HG03175 (cell line): ENCODE results near the gene NADK2.

Source experiments
- ATAC-seq: cut with Tn5 transposase; IDR thresholded peaks from one replicate; pipeline ENCODE4 v1.9.1; 2021; ENCODE audit warnings: mild to moderate bottlenecking, moderate library complexity; ENCODE audit not compliant: unreplicated experiment

Gene NADK2

GRCh38 chr5:36168737-36169136 lies 73.0 kb downstream of the NADK2 start:
- ATAC-seq: no peak

GRCh38 chr5:36164461-36164860 lies 77.3 kb downstream of the NADK2 start:
- no peak for ATAC-seq

GRCh38 chr5:36162810-36163486 lies 78.8 kb downstream of the NADK2 start:
- no peak for ATAC-seq

- ATAC-seq: no peak
Measured at GRCh38 chr5:36161361-36161760, 80.4 kb downstream of the NADK2 start.

GRCh38 chr5:36160617-36161016 lies 81.1 kb downstream of the NADK2 start:
- ATAC-seq: no peak

- no peak for ATAC-seq
Measured at GRCh38 chr5:36158144-36158543, 83.6 kb downstream of the NADK2 start.

- ATAC-seq: no peak
Measured at GRCh38 chr5:36156619-36157018, 85.1 kb downstream of the NADK2 start.

GRCh38 chr5:36156121-36156601 lies 85.6 kb downstream of the NADK2 start:
- no peak for ATAC-seq

- no peak for ATAC-seq
Measured at GRCh38 chr5:36155291-36155690, 86.4 kb downstream of the NADK2 start.

- ATAC-seq: no peak
Measured at GRCh38 chr5:36153726-36154125, 88.0 kb downstream of the NADK2 start.

GRCh38 chr5:36153298-36153677 lies 88.4 kb downstream of the NADK2 start:
- no peak for ATAC-seq

- peak; percentile 0 for ATAC-seq
Measured at GRCh38 chr5:36152324-36153297, 89.1 kb downstream of the NADK2 start.

GRCh38 chr5:36151434-36152323 lies 90.0 kb downstream of the NADK2 start, which contains the start of the genes LMBRD2 and SKP2:
LMBRD2 (minus strand) TSS chr5:36151887; CDS start chr5:36143349, 8,538 bp downstream.
SKP2 (plus strand) TSS chr5:36152111; CDS start chr5:36152263, 152 bp downstream.
- ATAC-seq: peak; percentile 97

- peak; percentile 32 for ATAC-seq
Measured at GRCh38 chr5:36150676-36151433, 90.9 kb downstream of the NADK2 start.

- ATAC-seq: no peak
Measured at GRCh38 chr5:36147681-36148080, 94.0 kb downstream of the NADK2 start.

- ATAC-seq: no peak
Measured at GRCh38 chr5:36146390-36146789, 95.3 kb downstream of the NADK2 start.

GRCh38 chr5:36145311-36145710 lies 96.4 kb downstream of the NADK2 start:
- no peak for ATAC-seq
